SK-N-SH (cell line): ENCODE measurements around the gene BMP7. TPM values are rescaled to one million over a fixed set of nuclear protein-coding genes. Genes with fewer than 3 reads are reported as not detected.

Experiments used
- CTCF ChIA-PET: fragments of 300-600, 350-600 bp; formaldehyde crosslinking; extraction: SDS; loops from one replicate; lab custom pipeline; 2021; lab: Yijun Ruan, JAX
- POLR2A ChIA-PET: fragments of 350-600 bp; sonication (Branson Sonifier 250); formaldehyde crosslinking; extraction: SDS; loops from one replicate; lab custom pipeline; 2020; ENCODE audit warnings: antibody characterized with exemption, inconsistent platforms; lab: Yijun Ruan, JAX
- DNase-seq: peaks from one replicate; pipeline ENCODE4 v3.0.0; 2012
- H2AFZ ChIP-seq: fragments of 200-600 bp; sonication (generic); 2 replicates; pipeline ENCODE4 v1.8.1; 2016; ENCODE audit warnings: antibody characterized with exemption, mild to moderate bottlenecking, low read depth
- H3F3A ChIP-seq: fragments of 200-600 bp; sonication (generic); replicated peaks from 2 replicates; pipeline ENCODE3; 2016; ENCODE audit warnings: antibody characterized with exemption, mild to moderate bottlenecking; ENCODE audit not compliant: insufficient read depth
- H3K27ac ChIP-seq, 2 experiments: fragments of 200-500 bp in 1 of 2; fragments of 200-600 bp in 1 of 2; sonication (Bioruptor generic) in 1 of 2; sonication (generic), shearing (Covaris generic) in 1 of 2; 2 replicates each; pipeline versions ENCODE4 v1.5.1 to v1.6.1; 2014 to 2016; ENCODE audit warnings: low read depth in 2 of 2, inconsistent platforms in 1 of 2, low read length in 1 of 2, mild to moderate bottlenecking in 1 of 2, mixed read lengths in 1 of 2
- H3K27me3 ChIP-seq: fragments of 200-600 bp; sonication (generic), shearing (Covaris generic); 2 replicates; pipeline ENCODE4 v1.6.1; 2016; ENCODE audit warnings: mixed run types; ENCODE audit not compliant: insufficient read depth
- H3K36me3 ChIP-seq, 2 experiments: fragments of 200-500 bp in 1 of 2; fragments of 200-600 bp in 1 of 2; sonication (Bioruptor generic) in 1 of 2; sonication (generic) in 1 of 2; replicated peaks in 1 of 2; 2 replicates each; pipeline versions ENCODE3 to v1.5.1; 2014 to 2016; ENCODE audit warnings: low read length in 1 of 2, mild to moderate bottlenecking in 1 of 2; ENCODE audit not compliant: insufficient read depth in 2 of 2, control insufficient read depth in 1 of 2
- H3K4me1 ChIP-seq, 2 experiments: fragments of 200-500 bp in 1 of 2; fragments of 200-600 bp in 1 of 2; sonication (Bioruptor generic) in 1 of 2; sonication (generic), shearing (Covaris generic) in 1 of 2; 2 replicates each; pipeline versions ENCODE4 v1.5.1 to v1.6.1; 2014 to 2016; ENCODE audit warnings: low read depth in 1 of 2, low read length in 1 of 2, mixed run types in 1 of 2; ENCODE audit not compliant: insufficient read depth in 2 of 2, control insufficient read depth in 1 of 2
- H3K4me2 ChIP-seq: fragments of 200-600 bp; sonication (generic), shearing (Covaris generic); 2 replicates; pipeline ENCODE4 v1.6.1; 2017; ENCODE audit warnings: mixed run types
- H3K4me3 ChIP-seq, 2 experiments: fragments of 200-500 bp in 1 of 2; fragments of 200-600 bp in 1 of 2; sonication (Bioruptor generic) in 1 of 2; sonication (generic), shearing (Covaris generic) in 1 of 2; 2 replicates each; pipeline versions ENCODE4 v1.5.1 to v1.8.1; 2014 to 2016; ENCODE audit warnings: low read depth in 2 of 2, inconsistent platforms in 1 of 2, low read length in 1 of 2, mild to moderate bottlenecking in 1 of 2, mixed read lengths in 1 of 2, moderate library complexity in 1 of 2
- H3K79me2 ChIP-seq: fragments of 200-600 bp; sonication (generic); 2 replicates; pipeline ENCODE4 v1.8.1; 2017; ENCODE audit warnings: mild to moderate bottlenecking; ENCODE audit not compliant: insufficient read depth
- H3K9ac ChIP-seq: fragments of 200-600 bp; sonication (generic); 2 replicates; pipeline ENCODE4 v1.6.1; 2017; ENCODE audit warnings: mixed run types
- H3K9me2 ChIP-seq: fragments of 200-600 bp; sonication (generic); 2 replicates; pipeline ENCODE4 v1.6.1; 2017; ENCODE audit warnings: mixed run types
- H3K9me3 ChIP-seq: fragments of 200-600 bp; sonication (generic); 2 replicates; pipeline ENCODE4 v1.6.1; 2017; ENCODE audit warnings: mixed run types, mild to moderate bottlenecking, moderate library complexity
- H4K20me1 ChIP-seq: fragments of 200-600 bp; sonication (generic); 2 replicates; pipeline ENCODE4 v1.6.1; 2017; ENCODE audit warnings: mild to moderate bottlenecking, mixed run types; ENCODE audit not compliant: insufficient read depth
- ELF1 ChIP-seq: IDR thresholded peaks from 2 replicates; pipeline ENCODE4 v1.4.0; 2012
- FOXJ3 ChIP-seq: sonication (generic); formaldehyde crosslinking; IDR thresholded peaks from 2 replicates; pipeline ENCODE4 v1.5.1; 2020; ENCODE audit warnings: mild to moderate bottlenecking, missing genetic modification reagents
- MXI1 ChIP-seq: IDR thresholded peaks from 2 replicates; pipeline ENCODE4 v1.6.1; 2012; ENCODE audit warnings: mild to moderate bottlenecking, low read depth, low read length, improper control_type of control experiment
- RAD21 ChIP-seq: IDR thresholded peaks from 2 replicates; pipeline ENCODE4 v1.6.1; 2012; ENCODE audit warnings: mild to moderate bottlenecking, low read length
- RXRA ChIP-seq: IDR thresholded peaks from 2 replicates; pipeline ENCODE4 v1.4.0; 2012; ENCODE audit warnings: low read depth, mild to moderate bottlenecking, borderline replicate concordance
- SMC3 ChIP-seq: IDR thresholded peaks from 2 replicates; pipeline ENCODE4 v1.6.1; 2012; ENCODE audit warnings: low read depth, low read length, improper control_type of control experiment
- TAF1 ChIP-seq: IDR thresholded peaks from 2 replicates; pipeline ENCODE4 v1.6.1; 2012; ENCODE audit warnings: low read depth, mild to moderate bottlenecking, low read length, moderate library complexity, borderline replicate concordance
- YY1 ChIP-seq: IDR thresholded peaks from 2 replicates; pipeline ENCODE4 v1.4.0; 2012; ENCODE audit warnings: low read depth, mild to moderate bottlenecking
- WGBS: methylation state at CpG from one replicate; pipeline ENCODE4 v1.1.6; 2017; ENCODE audit warnings: low lambda C conversion rate; 5-methylcytosine and 5-hydroxymethylcytosine counted together
- polyA plus RNA-seq, 3 experiments: library from polyadenylated mRNA; depleted of rRNA; stranded (reverse); fragments of >200 nt; gene quantifications; 2 replicates each; pipeline ENCODE4 v1.2.3, GENCODE V29; 2012
- TF ChIP-seq, protein P1 (sequence below): IDR thresholded peaks from 2 replicates; pipeline ENCODE4 v1.6.1; 2012; ENCODE audit warnings: mild to moderate bottlenecking, low read depth, low read length, moderate library complexity
- TF ChIP-seq, protein P2 (sequence below): IDR thresholded peaks from 2 replicates; pipeline ENCODE4; 2012

Gene BMP7
- polyA plus RNA-seq, 1 of the 3 experiments (the other 2 are of a cell fraction): not detected

DNA sequence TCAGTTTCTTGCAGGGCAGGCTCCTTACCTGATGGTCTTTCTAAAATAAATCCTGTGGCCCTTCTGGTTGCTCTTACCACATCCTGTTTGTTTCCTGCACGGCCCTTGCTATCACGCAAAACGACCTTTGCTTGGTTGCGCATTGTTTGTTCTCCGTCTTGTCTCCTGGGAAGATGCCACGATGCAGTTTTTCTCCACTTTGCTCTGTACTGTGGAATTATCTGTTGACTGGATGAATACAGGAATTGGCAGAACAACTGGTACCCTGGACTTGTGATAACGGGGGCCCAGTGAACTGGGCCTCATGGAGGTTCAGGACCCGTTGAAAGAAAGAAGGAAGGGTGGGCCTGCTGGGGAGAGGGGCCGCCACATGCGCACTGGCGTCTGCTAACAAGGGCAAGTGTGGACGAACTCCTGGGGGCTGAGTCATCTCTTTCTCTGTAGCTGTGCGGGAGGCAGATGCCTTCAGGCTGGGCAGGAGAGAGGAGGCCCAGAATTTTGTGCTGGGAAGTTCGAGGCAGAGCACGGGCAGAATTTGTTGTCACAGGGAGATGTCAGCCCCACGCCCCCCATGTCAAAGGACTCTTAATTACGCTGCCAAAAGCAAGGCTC lies 139.9 kb downstream of the BMP7 start:
- no peaks in the 10 kb centered on the region for H3K79me2 ChIP-seq
- H3K36me3 ChIP-seq: no peaks in the 10 kb centered on the region
- no peaks in the 10 kb centered on the region for H3K9me3 ChIP-seq
- no peak overlapping the region for H3K4me2 ChIP-seq
- DNase-seq: no peak
- no peaks in the 10 kb centered on the region for H4K20me1 ChIP-seq
- H3K27ac ChIP-seq: no peak overlapping the region
- 42% methylated on average over 17 of the region's 17 CpGs for WGBS
- no peak overlapping the region for H2AFZ ChIP-seq
- CTCF ChIA-PET: interaction anchor here (0.6 kb wide), 1 partner anchor 452 kb away, joined by 3 read pairs; no protein-coding TSS in a partner anchor
- H3F3A ChIP-seq: no peaks in the 10 kb centered on the region
- no peak for TF ChIP-seq SMC3
- H3K4me1 ChIP-seq: no peaks in the 10 kb centered on the region; a peak in 1 of 4 replicates
- POLR2A ChIA-PET: no interaction called here
- H3K9me2 ChIP-seq: no peaks in the 10 kb centered on the region
- no peak overlapping the region for H3K9ac ChIP-seq
- no peaks in the 10 kb centered on the region for H3K27me3 ChIP-seq
- no peak overlapping the region for H3K4me3 ChIP-seq

DNA sequence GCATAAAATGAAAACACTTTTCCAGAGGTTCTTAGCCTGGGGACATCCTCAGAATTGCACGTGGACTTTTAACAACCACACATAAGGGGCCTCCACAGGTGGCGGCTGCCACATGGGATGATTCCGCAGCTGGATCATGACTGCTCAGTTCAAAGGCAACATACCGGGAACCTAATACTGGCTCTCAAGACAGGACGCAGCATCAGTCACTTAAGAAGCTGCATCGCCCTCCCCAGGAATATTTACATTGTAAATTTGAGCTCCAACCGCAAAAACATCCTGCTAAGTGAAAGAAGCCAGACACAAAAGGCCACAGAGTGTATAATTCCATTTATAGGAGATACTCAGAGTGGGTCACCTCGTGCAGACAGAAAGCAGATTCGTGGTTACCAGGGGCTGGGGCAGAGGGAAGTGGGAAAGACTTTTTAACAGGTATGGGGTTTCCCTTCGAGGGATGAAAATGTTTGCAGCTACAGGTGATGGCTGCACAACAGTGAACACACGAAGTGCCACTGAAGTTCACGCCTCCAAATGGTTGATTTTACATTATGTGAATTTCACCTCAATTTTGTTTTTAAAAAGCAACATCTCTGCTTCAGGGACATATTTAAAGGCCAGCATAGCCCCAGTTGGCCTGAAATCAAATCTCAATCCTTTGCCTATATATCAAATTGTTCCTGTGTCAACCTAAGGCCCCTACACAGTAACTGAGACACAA lies 141.5 kb downstream of the BMP7 start:
- Histone ChIP-seq H3K9ac (no peak overlapping the region), H3K4me3 (no peak overlapping the region), H3K36me3 (no peaks in the 10 kb centered on the region), H2AFZ (no peak overlapping the region), H3K9me2 (no peaks in the 10 kb centered on the region), H3K9me3 (no peaks in the 10 kb centered on the region), H3K4me2 (no peak overlapping the region), H3K79me2 (no peaks in the 10 kb centered on the region), H3K27ac (no peak overlapping the region), H3K27me3 (no peaks in the 10 kb centered on the region), H3F3A (no peaks in the 10 kb centered on the region), H3K4me1 (no peaks in the 10 kb centered on the region; a peak in 1 of 4 replicates), H4K20me1 (no peaks in the 10 kb centered on the region)
- no peak for DNase-seq
- ChIA-PET CTCF (interaction anchor here (0.8 to 1.4 kb wide), 2 partner anchors 8 to 207 kb away, joined by 3 to 4 read pairs; no protein-coding TSS in a partner anchor), POLR2A (no interaction called here)
- 40% methylated on average over 12 of the region's 12 CpGs for WGBS
- TF ChIP-seq, protein P1, sequence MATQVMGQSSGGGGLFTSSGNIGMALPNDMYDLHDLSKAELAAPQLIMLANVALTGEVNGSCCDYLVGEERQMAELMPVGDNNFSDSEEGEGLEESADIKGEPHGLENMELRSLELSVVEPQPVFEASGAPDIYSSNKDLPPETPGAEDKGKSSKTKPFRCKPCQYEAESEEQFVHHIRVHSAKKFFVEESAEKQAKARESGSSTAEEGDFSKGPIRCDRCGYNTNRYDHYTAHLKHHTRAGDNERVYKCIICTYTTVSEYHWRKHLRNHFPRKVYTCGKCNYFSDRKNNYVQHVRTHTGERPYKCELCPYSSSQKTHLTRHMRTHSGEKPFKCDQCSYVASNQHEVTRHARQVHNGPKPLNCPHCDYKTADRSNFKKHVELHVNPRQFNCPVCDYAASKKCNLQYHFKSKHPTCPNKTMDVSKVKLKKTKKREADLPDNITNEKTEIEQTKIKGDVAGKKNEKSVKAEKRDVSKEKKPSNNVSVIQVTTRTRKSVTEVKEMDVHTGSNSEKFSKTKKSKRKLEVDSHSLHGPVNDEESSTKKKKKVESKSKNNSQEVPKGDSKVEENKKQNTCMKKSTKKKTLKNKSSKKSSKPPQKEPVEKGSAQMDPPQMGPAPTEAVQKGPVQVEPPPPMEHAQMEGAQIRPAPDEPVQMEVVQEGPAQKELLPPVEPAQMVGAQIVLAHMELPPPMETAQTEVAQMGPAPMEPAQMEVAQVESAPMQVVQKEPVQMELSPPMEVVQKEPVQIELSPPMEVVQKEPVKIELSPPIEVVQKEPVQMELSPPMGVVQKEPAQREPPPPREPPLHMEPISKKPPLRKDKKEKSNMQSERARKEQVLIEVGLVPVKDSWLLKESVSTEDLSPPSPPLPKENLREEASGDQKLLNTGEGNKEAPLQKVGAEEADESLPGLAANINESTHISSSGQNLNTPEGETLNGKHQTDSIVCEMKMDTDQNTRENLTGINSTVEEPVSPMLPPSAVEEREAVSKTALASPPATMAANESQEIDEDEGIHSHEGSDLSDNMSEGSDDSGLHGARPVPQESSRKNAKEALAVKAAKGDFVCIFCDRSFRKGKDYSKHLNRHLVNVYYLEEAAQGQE: no peak
- TF ChIP-seq RXRA: no peak
- TF ChIP-seq, protein P2, sequence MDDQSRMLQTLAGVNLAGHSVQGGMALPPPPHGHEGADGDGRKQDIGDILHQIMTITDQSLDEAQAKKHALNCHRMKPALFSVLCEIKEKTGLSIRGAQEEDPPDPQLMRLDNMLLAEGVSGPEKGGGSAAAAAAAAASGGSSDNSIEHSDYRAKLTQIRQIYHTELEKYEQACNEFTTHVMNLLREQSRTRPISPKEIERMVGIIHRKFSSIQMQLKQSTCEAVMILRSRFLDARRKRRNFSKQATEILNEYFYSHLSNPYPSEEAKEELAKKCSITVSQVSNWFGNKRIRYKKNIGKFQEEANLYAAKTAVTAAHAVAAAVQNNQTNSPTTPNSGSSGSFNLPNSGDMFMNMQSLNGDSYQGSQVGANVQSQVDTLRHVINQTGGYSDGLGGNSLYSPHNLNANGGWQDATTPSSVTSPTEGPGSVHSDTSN: no peak
- no peak for TF ChIP-seq YY1
- TF ChIP-seq TAF1: no peak
- TF ChIP-seq MXI1: no peak
- TF ChIP-seq ELF1: no peak
- TF ChIP-seq SMC3: no peak
- TF ChIP-seq FOXJ3 (CRISPR knock-in tag): no peak
- no peak for TF ChIP-seq RAD21
